GM10248 (cell line): ENCODE data around the gene BANF2.

Experiments
- CTCF ChIA-PET: fragments of 300-600 bp; sonication (Branson Sonifier 250); formaldehyde crosslinking; extraction: SDS; loops from one replicate; lab custom pipeline; 2021; ENCODE audit warnings: antibody characterized with exemption; lab: Yijun Ruan, JAX
- POLR2A ChIA-PET: fragments of 350-650 bp; sonication (Branson Sonifier 250); formaldehyde crosslinking; extraction: SDS; loops from one replicate; lab custom pipeline; 2020; ENCODE audit warnings: antibody characterized with exemption; lab: Yijun Ruan, JAX
- DNase-seq: peaks from one replicate; pipeline ENCODE4 v3.0.0; 2012; ENCODE audit errors: extremely low spot score
- CTCF ChIP-seq: IDR thresholded peaks from 2 replicates; pipeline ENCODE4 v1.5.1; 2012; ENCODE audit warnings: mild to moderate bottlenecking, low read depth; ENCODE audit errors: extremely low read depth, missing control alignments, control extremely low read depth

BANF2 gene

GRCh38 chr20:17708675-17709360 lies 9.1 kb downstream of the BANF2 start:
- no peak for TF ChIP-seq CTCF
- CTCF ChIA-PET: interaction anchor here (2.9 kb wide), 1 partner anchor 26 kb away, joined by 10 read pairs; the partner anchor contains the start of gene RRBP1
- POLR2A ChIA-PET: no interaction called here
- no peak for DNase-seq

- CTCF ChIA-PET: interaction anchor here (2.9 kb wide), 1 partner anchor 27 kb away, joined by 10 read pairs; the partner anchor contains the start of gene RRBP1
- POLR2A ChIA-PET: no interaction called here
- TF ChIP-seq CTCF: no peak
- no peak for DNase-seq
These were observed 9.9 kb downstream of the BANF2 start for GRCh38 chr20:17709361-17710293.

- no peak for DNase-seq
- CTCF ChIA-PET: interaction anchor here (1.4 to 2.9 kb wide), 2 partner anchors 28 to 29 kb away, joined by 4 to 10 read pairs; partner anchors contain the start of gene RRBP1
- POLR2A ChIA-PET: no interaction called here
These were observed 10.9 kb downstream of the BANF2 start for GRCh38 chr20:17710379-17711266.

GRCh38 chr20:17711267-17711627 lies 11.5 kb downstream of the BANF2 start:
- POLR2A ChIA-PET: no interaction called here
- no peak for DNase-seq
- no peak for TF ChIP-seq CTCF
- CTCF ChIA-PET: interaction anchor here (1.4 kb wide), 1 partner anchor 29 kb away, joined by 4 read pairs; the partner anchor contains the start of gene RRBP1

More at GRCh38 chr20:17710379-17711266, 10.9 kb downstream of the BANF2 start:
- TF ChIP-seq CTCF: no peak

- POLR2A ChIA-PET: no interaction called here
- DNase-seq: no peak
- TF ChIP-seq CTCF: no peak
- CTCF ChIA-PET: interaction anchor here (1.4 kb wide), 1 partner anchor 30 kb away, joined by 4 read pairs; the partner anchor contains the start of gene RRBP1
These were observed 12.4 kb downstream of the BANF2 start for GRCh38 chr20:17712201-17712600.
